ENCODE results near the gene ITLN2. TPM values are rescaled to one million over a fixed set of nuclear protein-coding genes. Genes with fewer than 3 reads are reported as not detected.
"Not testable (repeated sequence)": the region's sequence is repeated elsewhere in the genome, so short reads cannot be mapped to it uniquely, and the experiment has no call there.

ITLN2 gene
- total and polyA plus RNA-seq, 11 donors = 0.15 to 4.1 (median 0.34) TPM; not detected in 7

DNA sequence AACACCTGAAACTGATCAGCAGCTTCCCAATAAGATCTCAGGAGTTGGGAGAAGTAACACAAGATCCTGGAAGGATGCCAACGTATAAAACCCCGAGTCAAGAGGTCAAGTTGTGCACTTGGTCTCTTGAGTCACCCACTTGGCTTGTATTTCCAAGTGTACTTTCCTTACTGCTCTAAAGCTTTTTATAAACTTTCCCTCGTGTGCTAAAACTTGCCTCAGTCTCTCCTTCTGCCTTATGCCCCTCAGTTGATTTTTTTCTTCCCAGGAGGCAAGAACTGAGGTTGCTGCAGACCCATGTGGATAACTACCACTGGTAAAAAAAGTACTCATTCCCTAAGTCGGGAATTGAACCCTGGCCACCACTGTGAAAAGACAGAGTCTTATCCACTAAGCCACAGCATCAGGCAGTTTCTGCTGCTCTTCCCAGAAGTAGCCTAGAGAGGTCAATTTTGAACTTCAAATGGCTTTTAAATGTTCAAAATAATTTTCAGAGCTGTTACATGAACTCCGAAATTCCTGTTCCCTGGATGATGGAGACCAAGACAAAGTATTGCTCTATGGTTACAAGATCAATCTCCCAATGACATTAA, 28.9 kb downstream of the ITLN2 start:
- no peak for DNase-seq
- no peaks in the 10 kb centered on the region for H3K36me3 ChIP-seq
- H3K27ac ChIP-seq = no peak overlapping the region
- TF ChIP-seq POLR2A (IDR thresholded peaks at IDR 0.05) = no peak
- TF ChIP-seq, protein P1, sequence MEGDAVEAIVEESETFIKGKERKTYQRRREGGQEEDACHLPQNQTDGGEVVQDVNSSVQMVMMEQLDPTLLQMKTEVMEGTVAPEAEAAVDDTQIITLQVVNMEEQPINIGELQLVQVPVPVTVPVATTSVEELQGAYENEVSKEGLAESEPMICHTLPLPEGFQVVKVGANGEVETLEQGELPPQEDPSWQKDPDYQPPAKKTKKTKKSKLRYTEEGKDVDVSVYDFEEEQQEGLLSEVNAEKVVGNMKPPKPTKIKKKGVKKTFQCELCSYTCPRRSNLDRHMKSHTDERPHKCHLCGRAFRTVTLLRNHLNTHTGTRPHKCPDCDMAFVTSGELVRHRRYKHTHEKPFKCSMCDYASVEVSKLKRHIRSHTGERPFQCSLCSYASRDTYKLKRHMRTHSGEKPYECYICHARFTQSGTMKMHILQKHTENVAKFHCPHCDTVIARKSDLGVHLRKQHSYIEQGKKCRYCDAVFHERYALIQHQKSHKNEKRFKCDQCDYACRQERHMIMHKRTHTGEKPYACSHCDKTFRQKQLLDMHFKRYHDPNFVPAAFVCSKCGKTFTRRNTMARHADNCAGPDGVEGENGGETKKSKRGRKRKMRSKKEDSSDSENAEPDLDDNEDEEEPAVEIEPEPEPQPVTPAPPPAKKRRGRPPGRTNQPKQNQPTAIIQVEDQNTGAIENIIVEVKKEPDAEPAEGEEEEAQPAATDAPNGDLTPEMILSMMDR (IDR thresholded peaks at IDR 0.05) = no peak
- intact Hi-C loops (cut with DNase I) = no loop called here
- no peaks in the 10 kb centered on the region for H3K27me3 ChIP-seq
- WGBS, 4 donors = 65 to 82% (median 74%) methylated on average over 5 of the region's 5 CpGs
- no peak for ATAC-seq
- peaks cover 0 to 12% (median 2%) of the 10 kb centered on the region in 12 donors for H3K9me3 ChIP-seq
- no peak overlapping the region for H3K4me3 ChIP-seq
- H3K4me1 ChIP-seq = no peaks in the 10 kb centered on the region

DNA sequence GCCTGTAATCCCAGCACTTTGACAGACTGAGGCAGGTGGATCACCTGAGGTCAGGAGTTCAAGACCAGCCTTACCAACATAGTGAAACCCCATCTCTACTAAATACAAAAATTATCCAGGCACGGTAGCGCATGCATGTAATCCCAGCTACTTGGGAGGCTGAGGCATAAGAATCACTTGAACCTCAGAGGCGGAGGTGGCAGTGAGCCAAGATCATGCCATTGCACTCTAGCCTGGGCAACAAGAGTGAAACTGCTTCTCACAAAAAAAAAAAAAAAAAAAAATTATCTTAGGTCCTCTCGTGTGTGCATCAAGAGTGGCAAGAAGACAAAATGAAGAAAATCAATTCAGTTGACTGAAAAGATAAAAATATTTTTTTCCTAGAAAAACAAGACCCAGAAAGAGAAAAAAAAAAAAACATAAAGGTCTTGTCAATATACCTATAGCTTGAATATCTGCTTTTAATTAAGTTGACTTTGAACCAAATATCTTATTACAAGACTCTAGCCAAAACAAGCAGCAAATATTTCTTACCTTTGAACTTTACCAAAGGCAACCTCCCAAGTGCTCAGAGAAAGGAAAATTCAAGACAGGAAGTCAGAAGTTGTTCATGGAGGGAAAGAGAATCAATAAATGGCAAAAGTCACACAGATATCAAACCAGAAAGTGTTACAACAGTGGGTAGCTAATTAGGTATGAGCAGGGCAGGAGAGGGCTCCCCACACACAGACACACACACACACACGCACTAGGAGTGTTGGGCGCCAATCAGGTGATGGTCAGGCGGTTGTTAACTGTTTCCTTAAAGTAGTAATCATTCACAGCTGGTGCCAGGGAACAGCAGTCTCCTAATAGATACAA, 29.6 kb downstream of the ITLN2 start:
- H3K27ac ChIP-seq = no peak overlapping the region
- intact Hi-C loops (cut with DNase I) = no loop called here
- H3K4me1 ChIP-seq = no peaks in the 10 kb centered on the region
- ATAC-seq (no peak), DNase-seq (no peak)
- no peaks in the 10 kb centered on the region for H3K36me3 ChIP-seq
- peaks cover 0 to 12% (median 2%) of the 10 kb centered on the region in 12 donors for H3K9me3 ChIP-seq
- 80 to 92% (median 90%) methylated on average over 7 of the region's 7 CpGs for WGBS, 4 donors
- H3K27me3 ChIP-seq = no peaks in the 10 kb centered on the region
- H3K4me3 ChIP-seq = no peak overlapping the region
- TF ChIP-seq POLR2A (IDR thresholded peaks at IDR 0.05) = no peak
- TF ChIP-seq, protein P1 (IDR thresholded peaks at IDR 0.05) = no peak

DNA sequence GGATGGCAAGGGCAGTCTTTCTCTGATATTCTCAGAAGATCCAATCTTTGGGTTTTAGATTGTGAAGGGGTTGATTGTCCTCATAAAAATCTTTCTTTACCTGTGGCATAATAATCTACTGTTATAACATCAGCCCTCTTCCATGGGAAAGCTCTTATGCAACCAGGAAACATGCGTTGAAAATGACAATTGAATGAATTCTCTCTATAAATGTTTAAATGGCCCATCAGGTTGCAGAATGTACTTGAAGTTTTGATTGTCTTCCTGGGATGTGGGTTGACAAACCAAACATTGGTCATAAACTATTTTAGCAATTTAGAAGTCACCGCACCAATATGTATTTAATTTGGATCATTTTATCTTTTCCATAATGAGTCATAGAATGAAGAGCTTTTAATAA, 37.9 kb downstream of the ITLN2 start:
- 89 to 94% (median 92%) methylated on average over 2 of the region's 2 CpGs for WGBS, 4 donors
- Histone ChIP-seq H3K27me3 (peaks cover 0 to 4% (median 0%) of the 10 kb centered on the region in 9 donors), H3K36me3 (no peaks in the 10 kb centered on the region), H3K9me3 (no peaks in the 10 kb centered on the region), H3K4me3 (no peak overlapping the region), H3K27ac (no peak overlapping the region), H3K4me1 (peaks cover 0 to 4% (median 0%) of the 10 kb centered on the region in 12 donors)
- intact Hi-C loops (cut with DNase I) = no loop called here
- TF ChIP-seq, protein P1 (IDR thresholded peaks at IDR 0.05) = no peak
- TF ChIP-seq POLR2A (IDR thresholded peaks at IDR 0.05) = no peak
- DNase-seq = no peak
- ATAC-seq = no peak

DNA sequence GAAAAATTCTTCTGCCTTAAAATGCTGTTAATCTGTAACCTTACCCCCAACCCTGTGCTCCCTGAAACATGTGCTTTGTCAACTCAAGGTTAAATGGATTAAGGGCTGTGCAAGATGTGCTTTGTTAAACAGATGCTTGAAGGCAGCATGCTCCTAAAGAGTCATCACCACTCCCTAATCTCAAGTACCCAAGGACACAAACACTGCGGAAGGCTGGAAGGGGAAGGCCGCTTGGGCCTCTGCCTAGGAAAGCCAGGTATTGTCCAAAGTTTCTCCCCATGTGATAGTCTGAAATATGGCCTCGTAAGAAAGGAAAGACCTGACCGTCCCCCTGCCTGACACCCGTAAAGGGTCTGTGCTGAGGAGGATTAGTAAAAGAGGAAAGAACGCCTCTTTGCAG, 41.4 kb downstream of the ITLN2 start:
- H3K27ac ChIP-seq; H3K4me3 ChIP-seq; ATAC-seq; intact Hi-C loops (cut with DNase I); H3K27me3 ChIP-seq; DNase-seq; H3K9me3 ChIP-seq; H3K36me3 ChIP-seq: not testable (repeated sequence)
- WGBS, 4 donors = 70 to 81% (median 78%) methylated on average over 6 of the region's 6 CpGs
- peaks cover 0 to 17% (median 0%) of the 10 kb centered on the region in 12 donors for H3K4me1 ChIP-seq
